Gastroesophageal sphincter (tissue), 3 donors: ENCODE results near the gene LARP6.

Experiments used
- CTCF ChIP-seq, 4 experiments: fragments of 200-600 bp in 2 of 4; fragments of 450-650 bp in 2 of 4; sonication (generic) in 1 of 4; IDR thresholded peaks; one replicate each; pipeline ENCODE4 v1.5.1; 2017 to 2019; ENCODE audit warnings: antibody characterized with exemption in 4 of 4, mild to moderate bottlenecking in 2 of 4, moderate library complexity in 2 of 4
- POLR2A ChIP-seq, 2 donors: fragments of 450-650 bp; IDR thresholded peaks; one replicate each; pipeline ENCODE4 v1.6.1; 2017; ENCODE audit warnings: antibody characterized with exemption in 2 of 2, mild to moderate bottlenecking in 2 of 2, moderate library complexity in 1 of 2

GRCh38 chr15:70796516-70797310 is 57.2 kb downstream of the LARP6 start:
- TF ChIP-seq CTCF (IDR thresholded peaks at IDR 0.05) (no peak), POLR2A (IDR thresholded peaks at IDR 0.05) (no peak)
